Measurements from ENCODE around the gene ATG16L2.

DNA sequence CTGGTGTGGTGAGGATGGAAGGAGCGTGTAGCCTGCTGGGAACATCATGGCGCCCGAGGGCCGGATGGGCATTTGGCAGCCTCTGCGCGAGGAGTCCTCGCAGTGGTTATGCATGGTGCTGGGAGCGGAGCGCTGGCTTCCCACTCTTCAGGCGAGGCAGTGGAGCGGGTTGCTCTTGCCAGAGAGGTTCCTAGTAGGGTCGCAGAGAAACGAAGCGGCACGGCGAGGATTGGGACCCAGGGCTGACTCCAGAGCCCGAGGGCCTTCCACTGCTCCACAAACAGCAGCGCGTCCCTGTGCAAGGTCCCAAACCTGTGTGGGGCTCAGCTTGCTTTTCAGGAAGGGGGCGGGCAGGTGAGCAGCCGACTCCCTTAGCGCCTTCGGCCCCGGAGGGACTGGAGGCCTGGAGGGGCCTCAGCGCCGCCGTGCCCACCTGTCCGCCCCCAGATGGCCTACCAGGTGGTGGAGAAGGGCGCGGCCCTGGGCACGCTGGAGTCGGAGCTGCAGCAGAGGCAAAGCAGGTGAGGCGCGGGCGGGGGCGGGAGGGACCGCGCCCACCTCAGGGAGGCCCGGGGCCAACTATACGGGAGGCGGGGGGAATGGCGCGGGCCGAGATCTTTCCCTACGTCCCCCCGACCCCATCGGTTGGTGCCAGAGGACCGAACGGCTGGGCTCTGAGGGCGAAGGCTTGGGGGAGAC is 7.2 kb downstream of the ATG16L2 start:
- TF ChIP-seq, protein P1, sequence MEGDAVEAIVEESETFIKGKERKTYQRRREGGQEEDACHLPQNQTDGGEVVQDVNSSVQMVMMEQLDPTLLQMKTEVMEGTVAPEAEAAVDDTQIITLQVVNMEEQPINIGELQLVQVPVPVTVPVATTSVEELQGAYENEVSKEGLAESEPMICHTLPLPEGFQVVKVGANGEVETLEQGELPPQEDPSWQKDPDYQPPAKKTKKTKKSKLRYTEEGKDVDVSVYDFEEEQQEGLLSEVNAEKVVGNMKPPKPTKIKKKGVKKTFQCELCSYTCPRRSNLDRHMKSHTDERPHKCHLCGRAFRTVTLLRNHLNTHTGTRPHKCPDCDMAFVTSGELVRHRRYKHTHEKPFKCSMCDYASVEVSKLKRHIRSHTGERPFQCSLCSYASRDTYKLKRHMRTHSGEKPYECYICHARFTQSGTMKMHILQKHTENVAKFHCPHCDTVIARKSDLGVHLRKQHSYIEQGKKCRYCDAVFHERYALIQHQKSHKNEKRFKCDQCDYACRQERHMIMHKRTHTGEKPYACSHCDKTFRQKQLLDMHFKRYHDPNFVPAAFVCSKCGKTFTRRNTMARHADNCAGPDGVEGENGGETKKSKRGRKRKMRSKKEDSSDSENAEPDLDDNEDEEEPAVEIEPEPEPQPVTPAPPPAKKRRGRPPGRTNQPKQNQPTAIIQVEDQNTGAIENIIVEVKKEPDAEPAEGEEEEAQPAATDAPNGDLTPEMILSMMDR (IDR thresholded peaks at IDR 0.05 in 2 of 3, conservative IDR thresholded peaks at IDR 0.05 in 1 of 3; ENCODE audit: insufficient read depth in 2 of 3, low read depth in 1 of 3, low read length in 3 of 3) = no peak
- TF ChIP-seq, protein P2, sequence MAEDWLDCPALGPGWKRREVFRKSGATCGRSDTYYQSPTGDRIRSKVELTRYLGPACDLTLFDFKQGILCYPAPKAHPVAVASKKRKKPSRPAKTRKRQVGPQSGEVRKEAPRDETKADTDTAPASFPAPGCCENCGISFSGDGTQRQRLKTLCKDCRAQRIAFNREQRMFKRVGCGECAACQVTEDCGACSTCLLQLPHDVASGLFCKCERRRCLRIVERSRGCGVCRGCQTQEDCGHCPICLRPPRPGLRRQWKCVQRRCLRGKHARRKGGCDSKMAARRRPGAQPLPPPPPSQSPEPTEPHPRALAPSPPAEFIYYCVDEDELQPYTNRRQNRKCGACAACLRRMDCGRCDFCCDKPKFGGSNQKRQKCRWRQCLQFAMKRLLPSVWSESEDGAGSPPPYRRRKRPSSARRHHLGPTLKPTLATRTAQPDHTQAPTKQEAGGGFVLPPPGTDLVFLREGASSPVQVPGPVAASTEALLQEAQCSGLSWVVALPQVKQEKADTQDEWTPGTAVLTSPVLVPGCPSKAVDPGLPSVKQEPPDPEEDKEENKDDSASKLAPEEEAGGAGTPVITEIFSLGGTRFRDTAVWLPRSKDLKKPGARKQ (CRISPR knock-in tag; IDR thresholded peaks at IDR 0.05) = no peak
- TF ChIP-seq HDAC2 (IDR thresholded peaks at IDR 0.05) (no peak), U2AF1 (optimal IDR thresholded peaks at IDR 0.05; ENCODE audit: low read depth, low read length) (no peak), MXI1 (IDR thresholded peaks at IDR 0.05; ENCODE audit: low read depth, low read length) (no peak), IFI16 (CRISPR knock-in tag; IDR thresholded peaks at IDR 0.05) (no peak), ZNF583 (CRISPR knock-in tag; IDR thresholded peaks at IDR 0.05) (no peak)

Data from K562 (cell line).